Neuronal stem cell (in vitro differentiated cells): ENCODE data around the gene XYLT2.

ENCODE experiments used
- DNase-seq: peaks from one replicate; pipeline ENCODE4 v3.0.0-alpha.2; 2013; ENCODE audit warnings: low spot score
- H2AFZ ChIP-seq: one replicate; pipeline ENCODE4 v1.6.1; 2013; ENCODE audit warnings: mild to moderate bottlenecking, low read length, inconsistent platforms
- H2AK5ac ChIP-seq: 2 replicates; pipeline ENCODE4 v1.6.1; 2013; ENCODE audit warnings: low read depth, mild to moderate bottlenecking, inconsistent platforms, low read length, moderate library complexity, mixed read lengths
- H2BK120ac ChIP-seq: 2 replicates; pipeline ENCODE4 v1.6.1; 2013; ENCODE audit warnings: low read depth, mild to moderate bottlenecking, inconsistent platforms, low read length, moderate library complexity, mixed read lengths
- H2BK12ac ChIP-seq: one replicate; pipeline ENCODE4 v1.6.1; 2013; ENCODE audit warnings: low read length, inconsistent platforms
- H2BK15ac ChIP-seq: 2 replicates; pipeline ENCODE4 v1.6.1; 2013; ENCODE audit warnings: mild to moderate bottlenecking, low read length, inconsistent platforms, mixed read lengths
- H2BK5ac ChIP-seq: one replicate; pipeline ENCODE4 v1.6.1; 2013; ENCODE audit warnings: inconsistent platforms, mild to moderate bottlenecking, low read length, moderate library complexity
- H3K14ac ChIP-seq: one replicate; pipeline ENCODE4 v1.6.1; 2013; ENCODE audit warnings: low read length, inconsistent platforms
- H3K18ac ChIP-seq: 2 replicates; pipeline ENCODE4 v1.6.1; 2013; ENCODE audit warnings: low read length, inconsistent platforms
- H3K23ac ChIP-seq: 2 replicates; pipeline ENCODE4 v1.6.1; 2013; ENCODE audit warnings: low read depth, mild to moderate bottlenecking, mixed read lengths, low read length, inconsistent platforms; ENCODE audit not compliant: poor library complexity
- H3K27ac ChIP-seq: replicated peaks from 3 replicates; pipeline ENCODE4 v1.5.1; 2013; ENCODE audit warnings: low read length, inconsistent platforms
- H3K27me3 ChIP-seq, 3 experiments: 2 replicates each; pipeline ENCODE4 v1.6.1; 2013; ENCODE audit warnings: low read length in 3 of 3, mild to moderate bottlenecking in 2 of 3, inconsistent platforms in 1 of 3, low read depth in 1 of 3, mixed read lengths in 1 of 3, moderate library complexity in 1 of 3; ENCODE audit not compliant: control insufficient read depth in 3 of 3, insufficient read depth in 3 of 3
- H3K36me3 ChIP-seq, 2 donors: replicated peaks in 1 of 2; 2 replicates each; pipeline ENCODE4 v1.6.1; 2013; ENCODE audit warnings: low read length in 2 of 2; ENCODE audit not compliant: control insufficient read depth in 2 of 2, insufficient read depth in 2 of 2
- H3K4ac ChIP-seq: 2 replicates; pipeline ENCODE4 v1.6.1; 2013; ENCODE audit warnings: inconsistent platforms, mild to moderate bottlenecking, low read length, moderate library complexity
- H3K4me1 ChIP-seq, 2 donors: 1 replicate in 1 of 2; 2 replicates in 1 of 2; pipeline ENCODE4 v1.6.1; 2013; ENCODE audit warnings: low read length in 2 of 2, low read depth in 1 of 2; ENCODE audit not compliant: control insufficient read depth in 2 of 2, insufficient read depth in 1 of 2
- H3K4me2 ChIP-seq: one replicate; pipeline ENCODE4 v1.6.1; 2013; ENCODE audit warnings: mild to moderate bottlenecking, low read length, inconsistent platforms; ENCODE audit not compliant: insufficient read depth, poor library complexity, severe bottlenecking
- H3K4me3 ChIP-seq, 2 donors: 2 replicates each; pipeline ENCODE4 v1.5.1; 2013; ENCODE audit warnings: low read length in 2 of 2, mild to moderate bottlenecking in 2 of 2, inconsistent platforms in 1 of 2, moderate library complexity in 1 of 2
- H3K79me1 ChIP-seq: one replicate; pipeline ENCODE4 v1.6.1; 2013; ENCODE audit warnings: low read depth, mild to moderate bottlenecking, inconsistent platforms, low read length, moderate library complexity
- H3K9ac ChIP-seq: one replicate; pipeline ENCODE4 v1.6.1; 2013; ENCODE audit warnings: mild to moderate bottlenecking, low read depth, low read length, inconsistent platforms; ENCODE audit not compliant: poor library complexity
- H3K9me3 ChIP-seq, 2 donors: replicated peaks in 1 of 2; 2 replicates each; pipeline versions ENCODE3 to v1.6.1; 2013; ENCODE audit warnings: low read length in 2 of 2, mild to moderate bottlenecking in 2 of 2, inconsistent platforms in 1 of 2, low read depth in 1 of 2, mixed read lengths in 1 of 2, moderate library complexity in 1 of 2; ENCODE audit not compliant: control insufficient read depth in 2 of 2, insufficient read depth in 1 of 2
- H4K8ac ChIP-seq: one replicate; pipeline ENCODE4 v1.6.1; 2013; ENCODE audit warnings: low read depth, mild to moderate bottlenecking, inconsistent platforms, low read length, moderate library complexity
- H4K91ac ChIP-seq: one replicate; pipeline ENCODE4 v1.6.1; 2013; ENCODE audit warnings: low read length, low read depth, mild to moderate bottlenecking, inconsistent platforms; ENCODE audit not compliant: poor library complexity
- WGBS, 2 donors: extraction: QIAGEN DNeasy Blood & Tissue Kit; methylation state at CpG; one replicate each; pipeline ENCODE4 v1.1.7; 2013; ENCODE audit warnings: missing lambda C conversion rate in 2 of 2, mixed read lengths in 1 of 2; ENCODE audit not compliant: insufficient read length in 2 of 2, insufficient replicate concordance in 1 of 2; ENCODE audit errors: extremely low coverage in 2 of 2; 5-methylcytosine and 5-hydroxymethylcytosine counted together

XYLT2 gene

GRCh38 chr17:50394711-50395110 is 48.8 kb downstream of the XYLT2 start:
- Histone ChIP-seq H3K4ac (no peak overlapping the region), H3K36me3 (peaks cover 32 to 64% of the 10 kb centered on the region in 2 donors), H3K18ac (no peak overlapping the region), H3K9me3 (peaks cover 0 to 4% of the 10 kb centered on the region in 2 donors), H2AFZ (no peak overlapping the region), H3K23ac (no peak overlapping the region), H2AK5ac (no peak overlapping the region), H3K79me1 (peaks cover 2% of the 10 kb centered on the region), H4K8ac (no peak overlapping the region), H3K4me1 (peaks cover 10% of the 10 kb centered on the region in 2 donors), H2BK15ac (no peak overlapping the region), H3K4me2 (no peak overlapping the region), H3K14ac (no peak overlapping the region), H3K27me3 (no peaks in the 10 kb centered on the region), H2BK120ac (no peak overlapping the region), H3K4me3 (no peak overlapping the region), H4K91ac (no peak overlapping the region), H3K27ac (no peak overlapping the region), H2BK12ac (no peak overlapping the region), H3K9ac (no peak overlapping the region), H2BK5ac (no peak overlapping the region)
- DNase-seq: no peak
- WGBS, 2 donors: no CpG with 5 or more reads among the region's 3 CpGs

- Histone ChIP-seq H3K36me3 (peaks cover 25 to 46% of the 10 kb centered on the region in 2 donors), H3K18ac (no peak overlapping the region), H3K27me3 (no peaks in the 10 kb centered on the region), H3K4me2 (peak overlapping the region; percentile 74), H4K91ac (no peak overlapping the region), H3K4me1 (peaks cover 10% of the 10 kb centered on the region in 2 donors), H2BK15ac (no peak overlapping the region), H4K8ac (no peak overlapping the region), H2BK5ac (no peak overlapping the region), H3K9me3 (peaks cover 0 to 4% of the 10 kb centered on the region in 2 donors), H2AK5ac (peak overlapping the region; percentile 60), H3K14ac (no peak overlapping the region), H3K23ac (peak overlapping the region; percentile 23), H2BK12ac (no peak overlapping the region), H2AFZ (peak overlapping the region; percentile 81), H3K9ac (peak overlapping the region; percentile 78), H3K4ac (no peak overlapping the region), H3K79me1 (peaks cover 2% of the 10 kb centered on the region), H3K4me3 (peak overlapping the region; percentile 94 to 96), H3K27ac (no peak overlapping the region), H2BK120ac (no peak overlapping the region)
- WGBS, 2 donors: no CpG with 5 or more reads among the region's 30 CpGs
- DNase-seq: peak; percentile 1
Observed at GRCh38 chr17:50396261-50397110, 50.6 kb downstream of the XYLT2 start.

GRCh38 chr17:50397111-50397918 is 51.4 kb downstream of the XYLT2 start, which contains the start of gene LRRC59:
TSS of gene LRRC59 (minus strand) at chr17:50397523. CDS start at chr17:50397317, 206 bp downstream.
- Histone ChIP-seq H4K91ac (no peak within 1 kb of the TSS), H3K4me3 (peak within 1 kb of the TSS; percentile 94 to 96), H3K79me1 (peaks cover 2% of the 10 kb centered on the region), H2BK120ac (no peak within 1 kb of the TSS), H3K36me3 (peaks cover 20 to 38% of the 10 kb centered on the region in 2 donors), H2BK15ac (no peak within 1 kb of the TSS), H2BK12ac (no peak within 1 kb of the TSS), H3K9ac (peak within 1 kb of the TSS; percentile 82), H3K4ac (no peak within 1 kb of the TSS), H3K27me3 (no peaks in the 10 kb centered on the region), H3K23ac (peak within 1 kb of the TSS; percentile 83), H2AFZ (peak within 1 kb of the TSS; percentile 81), H2BK5ac (no peak within 1 kb of the TSS), H3K27ac (no peak within 1 kb of the TSS), H3K14ac (peak within 1 kb of the TSS; percentile 33), H3K9me3 (peaks cover 0 to 4% of the 10 kb centered on the region in 2 donors), H2AK5ac (peak within 1 kb of the TSS; percentile 60), H3K4me1 (peaks cover 10% of the 10 kb centered on the region in 2 donors), H3K18ac (peak within 1 kb of the TSS; percentile 81), H3K4me2 (peak within 1 kb of the TSS; percentile 74), H4K8ac (no peak within 1 kb of the TSS)
- DNase-seq: peak; percentile 80
- no CpG with 5 or more reads among the region's 70 CpGs for WGBS, 2 donors

- Histone ChIP-seq H4K8ac (no peak overlapping the region), H3K23ac (no peak overlapping the region), H2AK5ac (no peak overlapping the region)
Observed at GRCh38 chr17:50397919-50398285, 52.0 kb downstream of the XYLT2 start.

More at GRCh38 chr17:50397919-50398285, 52.0 kb downstream of the XYLT2 start:
- Histone ChIP-seq H3K18ac (no peak overlapping the region), H3K4me1 (peaks cover 10% of the 10 kb centered on the region in 2 donors), H3K4ac (no peak overlapping the region), H3K14ac (no peak overlapping the region), H3K4me3 (peak overlapping the region in 1 of 2 donors; percentile 94), H3K27me3 (no peaks in the 10 kb centered on the region), H3K27ac (no peak overlapping the region), H3K4me2 (peak overlapping the region; percentile 74), H2BK120ac (no peak overlapping the region), H4K91ac (no peak overlapping the region), H2BK15ac (no peak overlapping the region), H3K9me3 (peaks cover 0 to 4% of the 10 kb centered on the region in 2 donors), H3K79me1 (peaks cover 2% of the 10 kb centered on the region), H2AFZ (peak overlapping the region; percentile 81), H3K9ac (no peak overlapping the region), H2BK5ac (no peak overlapping the region), H2BK12ac (no peak overlapping the region), H3K36me3 (peaks cover 15 to 32% of the 10 kb centered on the region in 2 donors)
- no CpG with 5 or more reads among the region's 9 CpGs for WGBS, 2 donors
- no peak for DNase-seq
